Endothelial cell of umbilical vein (primary cell): ENCODE results near the gene ETFRF1. TPM values are rescaled to one million over a fixed set of nuclear protein-coding genes. Genes with fewer than 3 reads are reported as not detected.

Source experiments
- BruUV-seq: library from RNA; stranded (reverse); fragments of 400-500 nt; replicated peaks from 2 replicates; lab custom pipeline; 2021; lab: Mats Ljungman, UMichigan
- CTCF ChIA-PET: fragments of 300-600, 350-600 bp; sonication (Branson Sonifier 250); formaldehyde crosslinking; loops from one replicate; lab custom pipeline; 2021; ENCODE audit warnings: antibody characterized with exemption, inconsistent platforms; lab: Charles Lee
- POLR2A ChIA-PET: fragments of 300-600, 350-600 bp; sonication (Branson Sonifier 250); formaldehyde crosslinking; loops from one replicate; lab custom pipeline; 2021; ENCODE audit warnings: antibody characterized with exemption, inconsistent platforms; lab: Charles Lee
- DNase-seq: peaks from one replicate; pipeline ENCODE4 v3.0.0-alpha.2; 2011; ENCODE audit warnings: low read depth, low spot score
- FAIRE-seq: peaks from 2 replicates; lab custom pipeline; 2011; peaks lifted over from hg19 to GRCh38; lab: Jason Lieb, UNC
- H2AFZ ChIP-seq: 2 replicates; pipeline ENCODE4 v1.6.0; 2012; ENCODE audit warnings: low read depth, low read length, control low read depth, inconsistent platforms
- H3K27ac ChIP-seq: 2 replicates; pipeline ENCODE4 v1.5.1; 2011; ENCODE audit warnings: low read depth, mild to moderate bottlenecking, control low read depth, low read length, moderate library complexity; ENCODE audit not compliant: insufficient read depth
- H3K27me3 ChIP-seq, 2 experiments: 2 replicates each; pipeline versions ENCODE4 v1.6.0 to v1.6.1; 2011; ENCODE audit warnings: low read length in 2 of 2, mixed read lengths in 1 of 2; ENCODE audit not compliant: control insufficient read depth in 2 of 2, insufficient read depth in 2 of 2
- H3K36me3 ChIP-seq, 2 experiments: 2 replicates in 1 of 2; 3 replicates in 1 of 2; pipeline ENCODE4 v1.5.1; 2011; ENCODE audit warnings: low read length in 2 of 2, mild to moderate bottlenecking in 1 of 2, moderate library complexity in 1 of 2; ENCODE audit not compliant: control insufficient read depth in 2 of 2, insufficient read depth in 2 of 2; ENCODE audit errors: extremely low read depth in 1 of 2
- H3K4me1 ChIP-seq: 3 replicates; pipeline ENCODE4 v1.5.1; 2011; ENCODE audit warnings: mild to moderate bottlenecking, low read length; ENCODE audit not compliant: control insufficient read depth, insufficient read depth; ENCODE audit errors: extremely low read depth
- H3K4me2 ChIP-seq: 2 replicates; pipeline ENCODE4 v1.6.1; 2011; ENCODE audit warnings: low read length, control low read depth, mixed read lengths; ENCODE audit not compliant: insufficient read depth
- H3K4me3 ChIP-seq, 3 experiments: fragments of 200-600 bp in 1 of 3; sonication (generic), shearing (Covaris generic) in 1 of 3; replicated peaks in 1 of 3; 2 replicates each; pipeline ENCODE4 v1.5.1; 2011 to 2016; ENCODE audit warnings: control low read depth in 3 of 3, low read length in 3 of 3, mild to moderate bottlenecking in 2 of 3, inconsistent platforms in 1 of 3, low read depth in 1 of 3, moderate library complexity in 1 of 3; ENCODE audit not compliant: insufficient read depth in 1 of 3
- H3K79me2 ChIP-seq: 2 replicates; pipeline ENCODE4 v1.6.0; 2012; ENCODE audit warnings: low read length, inconsistent platforms; ENCODE audit not compliant: control insufficient read depth, insufficient read depth
- H3K9ac ChIP-seq: replicated peaks from 2 replicates; pipeline ENCODE3; 2011; ENCODE audit warnings: low read length, control low read depth; ENCODE audit not compliant: insufficient read depth; ENCODE audit errors: extremely low read depth
- H3K9me1 ChIP-seq: replicated peaks from 3 replicates; pipeline ENCODE4 v1.6.0; 2011; ENCODE audit warnings: mild to moderate bottlenecking, low read length; ENCODE audit not compliant: control insufficient read depth, insufficient read depth; ENCODE audit errors: extremely low read depth
- H3K9me3 ChIP-seq: replicated peaks from 2 replicates; pipeline ENCODE4 v1.5.1; 2012; ENCODE audit warnings: low read length, inconsistent platforms; ENCODE audit not compliant: control insufficient read depth, insufficient read depth
- H4K20me1 ChIP-seq: replicated peaks from 2 replicates; pipeline ENCODE3; 2011; ENCODE audit warnings: mild to moderate bottlenecking, low read length; ENCODE audit not compliant: control insufficient read depth, insufficient read depth; ENCODE audit errors: extremely low read depth
- CTCF ChIP-seq, 2 donors: IDR thresholded peaks; 1 replicate in 1 of 2; 2 replicates in 1 of 2; pipeline ENCODE4 v1.5.1; 2011; ENCODE audit warnings: low read length in 2 of 2, mild to moderate bottlenecking in 2 of 2, moderate library complexity in 2 of 2, control low read depth in 1 of 2, inconsistent platforms in 1 of 2, low read depth in 1 of 2; ENCODE audit not compliant: insufficient read depth in 1 of 2; ENCODE audit errors: extremely low read depth in 1 of 2
- EZH2 ChIP-seq: IDR thresholded peaks from 2 replicates; pipeline ENCODE4 v1.6.1; 2012; ENCODE audit warnings: borderline replicate concordance, low read depth, mild to moderate bottlenecking, moderate library complexity, low read length, inconsistent platforms; ENCODE audit not compliant: severe bottlenecking
- MAX ChIP-seq: IDR thresholded peaks from 2 replicates; pipeline ENCODE4 v1.6.1; 2011; ENCODE audit not compliant: insufficient read depth, insufficient read length
- dilution Hi-C: fragments of 300-500 bp; cut with MboI; formaldehyde crosslinking; loops from one replicate; pipeline ENCODE4 v1.15.0; 2019; ENCODE audit warnings: low sequenced_read_pairs; ENCODE audit not compliant: extremely low pct_ligation_motif_present
- intact Hi-C: fragments of 100-400 bp; cut with micrococcal nuclease; formaldehyde crosslinking; loops from one replicate; pipeline ENCODE4 v1.10.0; 2022
- polyA plus RNA-seq, 4 experiments: library from polyadenylated mRNA; depleted of rRNA in 3 of 4; stranded (reverse) in 3 of 4; unstranded in 1 of 4; fragments of >200 nt; gene quantifications; 2 replicates each; pipeline versions ENCODE4 v1.2.1 to v1.2.3, GENCODE V29; 2011 to 2012; ENCODE audit warnings: missing spikeins in 1 of 4
- total RNA-seq: library from RNA; stranded (reverse); gene quantifications from 2 replicates; pipeline ENCODE4 v1.2.3, GENCODE V29; 2021

Gene ETFRF1
- total and polyA plus RNA-seq, 2 donors (not counting 3 experiments of a cell fraction or from before 2014, with no cell fraction given): 6.9 to 10.6 TPM

- dilution Hi-C loops: no loop called here
- Histone ChIP-seq H3K9me3 (no peaks in the 10 kb centered on the region), H3K79me2 (peaks cover 21% of the 10 kb centered on the region), H3K27me3 (no peaks in the 10 kb centered on the region), H3K9ac (no peak overlapping the region), H3K4me3 (no peak overlapping the region), H4K20me1 (no peaks in the 10 kb centered on the region), H3K36me3 (peaks cover 0 to 5% of the 10 kb centered on the region in 2 experiments), H3K27ac (no peak overlapping the region), H3K4me2 (no peak overlapping the region), H3K9me1 (no peaks in the 10 kb centered on the region), H2AFZ (no peak overlapping the region), H3K4me1 (no peaks in the 10 kb centered on the region)
- ChIA-PET CTCF (interaction anchor here (0.6 to 2.9 kb wide), 34 partner anchors 9 to 791 kb away, joined by 3 to 28 read pairs (median 4); partner anchors contain the start of genes DNAI7, ETFRF1, KRAS and RASSF8), POLR2A (interaction anchor here (1.8 kb wide), 1 partner anchor 146 kb away, joined by 5 read pairs; no protein-coding TSS in a partner anchor)
- no TSS peak for BruUV-seq
- DNase-seq: peak; percentile 55
- TF ChIP-seq MAX: no peak
- peak; percentile 29 to 33 for TF ChIP-seq CTCF (IDR thresholded peaks at IDR 0.05; ENCODE audit: extremely low read depth in 1 of 2, insufficient read depth in 1 of 2, low read depth in 1 of 2, low read length in 2 of 2)
- no peak for TF ChIP-seq EZH2
- intact Hi-C loops: loop anchor here (10.0 kb wide), 1 partner anchor 313 kb away; the partner anchor contains the start of gene LMNTD1
- no peak for FAIRE-seq
Measured at GRCh38 chr12:25241167-25242020, 46.4 kb downstream of the ETFRF1 start.
